GM21381 (cell line): ENCODE results near the gene BCL2L1.
A peak's percentile ranks its signal among the peaks of the same experiment; 100 is the strongest.
"Not testable (repeated sequence)": the region's sequence is repeated elsewhere in the genome, so short reads cannot be mapped to it uniquely, and the experiment has no call there.

ENCODE experiments used
- ATAC-seq: cut with Tn5 transposase; IDR thresholded peaks from one replicate; pipeline ENCODE4 v1.9.1; 2021; ENCODE audit warnings: mild to moderate bottlenecking, moderate library complexity; ENCODE audit not compliant: unreplicated experiment

BCL2L1 gene

GRCh38 chr20:31722257-31723068, at the start of gene BCL2L1:
BCL2L1 (minus strand) TSS chr20:31722868; CDS start chr20:31722218, 650 bp downstream.
- peak; percentile 18 for ATAC-seq

- ATAC-seq = no peak
Observed at GRCh38 chr20:31770243-31770642, 47.6 kb upstream of the BCL2L1 start.

GRCh38 chr20:31769681-31770080, 47.0 kb upstream of the BCL2L1 start:
- ATAC-seq = no peak

GRCh38 chr20:31767805-31768204, 45.1 kb upstream of the BCL2L1 start:
- ATAC-seq = no peak

GRCh38 chr20:31764641-31765305, 42.1 kb upstream of the BCL2L1 start:
- ATAC-seq = no peak

GRCh38 chr20:31760519-31761240, 38.0 kb upstream of the BCL2L1 start:
- no peak for ATAC-seq

GRCh38 chr20:31759836-31760518, 37.3 kb upstream of the BCL2L1 start:
- no peak for ATAC-seq

- ATAC-seq = no peak
Observed at GRCh38 chr20:31758991-31759390, 36.3 kb upstream of the BCL2L1 start.

GRCh38 chr20:31758521-31758920, 35.9 kb upstream of the BCL2L1 start:
- no peak for ATAC-seq

- no peak for ATAC-seq
Observed at GRCh38 chr20:31757254-31757653, 34.6 kb upstream of the BCL2L1 start.

- ATAC-seq = no peak
Observed at GRCh38 chr20:31751126-31751525, 28.5 kb upstream of the BCL2L1 start.

GRCh38 chr20:31749223-31749622, 26.6 kb upstream of the BCL2L1 start:
- no peak for ATAC-seq

- ATAC-seq = no peak
Observed at GRCh38 chr20:31747640-31748039, 25.0 kb upstream of the BCL2L1 start.

- not testable (repeated sequence) for ATAC-seq
Observed at GRCh38 chr20:31747028-31747427, 24.4 kb upstream of the BCL2L1 start.

GRCh38 chr20:31746068-31746878, 23.6 kb upstream of the BCL2L1 start:
- no peak for ATAC-seq

- no peak for ATAC-seq
Observed at GRCh38 chr20:31740656-31741323, 18.1 kb upstream of the BCL2L1 start.

- no peak for ATAC-seq
Observed at GRCh38 chr20:31740208-31740607, 17.5 kb upstream of the BCL2L1 start.

GRCh38 chr20:31739550-31739977, 16.9 kb upstream of the BCL2L1 start:
- ATAC-seq = no peak

GRCh38 chr20:31738729-31739549, 16.3 kb upstream of the BCL2L1 start, which contains the start of gene TPX2:
TPX2 (plus strand) TSS chr20:31739290; CDS start chr20:31757477, 18,187 bp downstream.
- ATAC-seq = peak; percentile 93
